Upper lobe of left lung (tissue), 4 donors: Measurements from ENCODE around the gene CDKN3.

Experiments used
- CTCF ChIP-seq, 6 experiments: fragments of 450-650 bp in 4 of 6; fragments of 200-600 bp in 2 of 6; sonication (generic) in 2 of 6; IDR thresholded peaks; one replicate each; pipeline ENCODE4 v1.5.1; 2016 to 2019; ENCODE audit warnings: antibody characterized with exemption in 6 of 6
- EP300 ChIP-seq, 4 donors: sonication (generic); formaldehyde crosslinking; IDR thresholded peaks; one replicate each; pipeline ENCODE4 v1.5.1; 2017; ENCODE audit warnings: antibody characterized with exemption in 4 of 4, control low read depth in 2 of 4
- POLR2A ChIP-seq, 4 donors: fragments of 450-650 bp; IDR thresholded peaks; one replicate each; pipeline ENCODE4 v1.5.1; 2016 to 2017; ENCODE audit warnings: antibody characterized with exemption in 4 of 4, mild to moderate bottlenecking in 2 of 4
- POLR2AphosphoS5 ChIP-seq, 2 donors: sonication (generic); formaldehyde crosslinking; IDR thresholded peaks; one replicate each; pipeline ENCODE4 v1.5.1; 2017; ENCODE audit warnings: antibody characterized with exemption in 2 of 2

- TF ChIP-seq POLR2A (IDR thresholded peaks at IDR 0.05) (no peak), CTCF (IDR thresholded peaks at IDR 0.05) (no peak), POLR2AphosphoS5 (IDR thresholded peaks at IDR 0.05) (no peak), EP300 (IDR thresholded peaks at IDR 0.05) (no peak)
Observed at GRCh38 chr14:54370323-54371198, 26.2 kb upstream of the CDKN3 start.
